ENCODE measurements around the gene PRKCZ.

Gene PRKCZ

GRCh38 chr1:2061065-2061778 lies 11.0 kb downstream of the PRKCZ start:
- FAIRE-seq (no peak), DNase-seq (ENCODE audit: low spot score) (no peak)

GRCh38 chr1:2065699-2066098 lies 15.5 kb downstream of the PRKCZ start:
- no peak for FAIRE-seq
- DNase-seq (ENCODE audit: low spot score) = no peak

DNA sequence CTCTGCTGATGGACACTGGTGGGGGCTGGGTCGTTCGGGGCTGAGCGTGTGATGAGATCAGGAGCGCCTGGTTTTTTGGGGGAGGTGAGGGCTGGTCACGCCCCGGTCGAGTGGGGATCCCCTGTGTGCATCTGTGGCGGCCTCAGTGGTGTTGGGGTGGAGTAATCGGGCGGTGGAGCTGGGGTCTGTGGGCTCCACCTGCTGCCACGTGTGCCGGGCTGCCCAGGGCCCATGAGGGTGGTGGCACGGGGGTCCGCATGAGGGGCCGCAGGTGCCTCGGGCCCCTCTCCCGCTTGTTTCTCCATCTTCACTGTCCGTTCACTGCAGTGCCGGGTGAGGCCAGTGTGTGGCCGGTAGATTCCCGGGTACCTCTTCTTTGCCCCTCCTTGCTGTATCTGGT lies 17.2 kb downstream of the PRKCZ start:
- FAIRE-seq (no peak), DNase-seq (ENCODE audit: low spot score) (no peak)

- DNase-seq (ENCODE audit: low spot score) (no peak), FAIRE-seq (no peak)
These were observed 17.8 kb downstream of the PRKCZ start for GRCh38 chr1:2067981-2068380.

DNA sequence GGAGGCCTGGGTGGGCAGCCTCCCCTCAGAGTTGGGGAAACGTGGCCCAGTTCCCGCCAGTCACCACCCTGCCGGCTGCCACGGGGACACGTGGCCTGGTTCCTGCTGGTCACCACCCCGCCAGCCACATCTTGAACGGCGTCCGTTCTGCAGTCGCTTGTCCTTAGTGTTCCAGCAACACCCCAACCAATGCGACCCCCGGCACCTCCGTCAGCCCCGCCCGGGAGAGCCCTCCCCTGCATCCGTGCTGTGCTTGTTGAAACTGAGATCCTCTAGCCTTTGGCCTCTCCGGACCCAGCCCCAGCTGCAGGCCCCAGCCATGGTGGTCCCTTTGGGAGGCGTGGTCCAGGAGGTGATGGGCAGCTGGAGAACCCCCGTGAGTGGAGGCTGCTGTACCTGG lies 18.7 kb downstream of the PRKCZ start:
- no peak for FAIRE-seq
- DNase-seq (ENCODE audit: low spot score) = no peak

GRCh38 chr1:2070016-2070415 lies 19.8 kb downstream of the PRKCZ start:
- FAIRE-seq (no peak), DNase-seq (ENCODE audit: low spot score) (no peak)

- FAIRE-seq = no peak
These were observed 20.8 kb downstream of the PRKCZ start for GRCh38 chr1:2070800-2071530.

GRCh38 chr1:2072109-2072806 lies 22.0 kb downstream of the PRKCZ start:
- DNase-seq (ENCODE audit: low spot score) = no peak
- no peak for FAIRE-seq

More at GRCh38 chr1:2070800-2071530, 20.8 kb downstream of the PRKCZ start:
- no peak for DNase-seq (ENCODE audit: low spot score)

- FAIRE-seq (no peak), DNase-seq (ENCODE audit: low spot score) (no peak)
These were observed 22.7 kb downstream of the PRKCZ start for GRCh38 chr1:2072891-2073290.

GRCh38 chr1:2073382-2074230 lies 23.4 kb downstream of the PRKCZ start:
- DNase-seq (ENCODE audit: low spot score) (no peak), FAIRE-seq (no peak)

DNA sequence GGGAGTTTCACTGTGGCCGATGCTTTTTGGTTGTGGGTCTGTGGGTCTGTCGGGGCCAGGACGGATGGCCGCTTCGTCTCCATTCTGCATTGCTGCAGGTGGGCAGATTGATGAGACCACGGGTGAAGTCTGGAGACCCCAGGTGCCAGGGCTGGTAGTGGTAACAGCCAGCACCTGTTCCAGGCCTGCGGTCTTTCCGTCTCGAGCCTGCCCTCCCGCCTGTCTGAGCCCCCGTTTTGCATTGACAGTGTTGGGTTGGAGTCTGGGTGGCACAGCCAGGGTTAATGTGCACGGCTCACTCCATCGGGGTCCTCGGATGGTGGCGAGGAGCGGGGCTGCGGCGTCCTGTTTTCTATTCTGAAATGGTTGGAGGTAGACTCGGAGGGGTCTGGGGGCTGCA lies 24.2 kb downstream of the PRKCZ start:
- no peak for DNase-seq (ENCODE audit: low spot score)
- no peak for FAIRE-seq

- FAIRE-seq (no peak), DNase-seq (ENCODE audit: low spot score) (no peak)
These were observed 24.9 kb downstream of the PRKCZ start for GRCh38 chr1:2074944-2075740.

- no peak for DNase-seq (ENCODE audit: low spot score)
- no peak for FAIRE-seq
These were observed 26.6 kb downstream of the PRKCZ start for GRCh38 chr1:2076826-2077225.

DNA sequence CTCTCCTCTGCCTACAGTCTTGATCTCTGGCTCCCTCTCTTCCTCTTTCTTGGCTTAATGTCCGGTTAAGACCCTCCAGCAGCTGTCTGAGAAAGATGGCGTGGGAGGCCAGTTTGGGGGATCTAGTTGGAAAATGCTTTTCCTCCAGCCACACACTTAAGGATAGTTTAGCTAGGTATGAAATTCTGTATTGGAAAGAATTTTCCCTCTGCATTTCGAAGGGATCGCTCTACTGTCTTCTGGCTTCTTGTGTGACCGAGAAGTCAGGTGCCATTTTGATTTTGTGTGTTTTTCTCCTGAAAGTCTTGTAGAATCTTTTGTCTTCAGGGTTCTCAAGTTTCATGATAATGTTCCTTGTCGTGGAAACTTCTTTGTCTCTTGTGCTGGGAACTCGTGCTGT lies 28.0 kb downstream of the PRKCZ start:
- FAIRE-seq (no peak), DNase-seq (ENCODE audit: low spot score) (no peak)

DNA sequence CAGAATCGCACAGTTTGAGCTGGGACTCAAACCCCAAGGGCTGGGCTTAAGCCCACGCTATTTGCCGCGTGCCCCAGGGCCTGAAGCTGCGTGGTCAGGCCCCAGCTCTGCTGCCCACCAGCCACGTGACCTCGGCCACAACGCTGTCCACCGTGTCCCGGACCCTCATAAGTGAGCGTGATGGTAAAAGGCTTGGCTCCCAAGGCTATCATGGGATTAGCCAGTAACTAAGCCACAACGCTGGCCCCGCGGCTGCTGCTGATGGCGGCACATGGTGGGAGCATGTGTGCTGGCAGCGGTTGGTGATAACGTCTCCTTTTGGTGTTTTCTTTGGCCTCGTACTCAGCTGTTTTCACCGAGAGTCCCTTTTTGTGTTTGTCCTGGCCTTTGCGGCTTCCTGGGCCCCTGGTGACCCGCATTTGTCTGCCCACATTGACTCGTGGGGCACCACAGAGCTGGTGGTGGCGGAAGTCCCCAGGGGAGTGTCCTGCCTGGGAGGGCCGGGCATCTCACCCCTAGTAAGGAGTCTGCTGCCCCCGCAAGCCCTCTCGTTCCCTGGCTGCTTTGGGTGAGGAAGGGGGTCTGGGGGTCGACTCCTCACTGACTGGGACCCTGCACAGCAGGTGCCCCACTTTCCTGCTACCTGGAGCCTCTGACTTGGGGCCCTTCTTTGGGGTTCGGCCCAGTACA lies 29.3 kb downstream of the PRKCZ start:
- DNase-seq (ENCODE audit: low spot score) = no peak
- FAIRE-seq = no peak

DNA sequence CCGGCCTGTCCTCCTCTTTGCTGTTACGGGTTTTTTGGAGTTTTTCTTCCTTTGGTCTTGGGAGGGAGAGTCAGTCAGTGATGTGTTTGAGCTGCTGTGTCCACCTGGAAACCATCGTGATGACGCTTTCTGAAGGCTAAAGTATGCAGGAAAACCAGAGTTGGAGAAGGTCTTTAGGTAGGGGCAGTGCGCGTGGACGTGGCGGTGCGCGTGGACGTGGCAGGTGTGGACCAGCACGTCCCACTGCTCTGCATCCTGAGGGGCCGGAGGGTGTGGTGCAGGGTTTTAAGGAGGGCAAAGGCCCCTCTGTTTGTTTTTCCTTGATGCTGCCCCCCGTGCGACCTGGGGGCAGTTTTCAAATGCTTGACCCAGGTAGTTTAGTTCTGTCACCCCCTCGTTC lies 29.9 kb downstream of the PRKCZ start:
- no peak for FAIRE-seq
- DNase-seq (ENCODE audit: low spot score) = no peak

- DNase-seq (ENCODE audit: low spot score) (no peak), FAIRE-seq (no peak)
These were observed 30.7 kb downstream of the PRKCZ start for GRCh38 chr1:2080884-2081283.

DNA sequence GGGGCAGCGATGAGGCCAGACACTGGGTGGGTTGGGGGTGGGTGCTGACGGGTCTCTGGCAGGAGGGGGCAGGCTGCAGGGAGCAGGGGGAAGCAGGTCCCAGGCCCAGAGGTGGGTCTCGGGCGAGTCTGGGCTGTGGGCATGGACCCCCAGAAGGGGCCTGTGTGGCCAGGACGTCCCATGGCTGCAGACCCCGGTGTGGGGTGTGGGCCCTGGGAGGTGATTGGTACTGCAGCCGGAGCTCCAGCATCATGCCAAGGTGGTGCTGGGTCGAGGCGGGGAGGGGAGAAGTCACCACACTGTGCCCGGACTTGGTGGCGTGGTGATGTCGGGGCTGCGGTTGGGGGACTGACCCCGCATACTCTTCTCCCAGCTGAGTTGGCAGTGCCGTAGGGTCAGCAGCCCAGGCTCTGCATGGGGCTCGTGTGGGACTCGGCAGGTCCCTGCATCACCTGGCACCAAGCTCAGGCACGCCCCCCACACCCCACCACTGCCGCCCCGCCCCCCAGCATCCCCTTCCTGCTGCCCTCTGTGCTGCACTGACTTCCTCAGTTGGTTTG lies 31.2 kb downstream of the PRKCZ start:
- FAIRE-seq (no peak), DNase-seq (ENCODE audit: low spot score) (no peak)

DNA sequence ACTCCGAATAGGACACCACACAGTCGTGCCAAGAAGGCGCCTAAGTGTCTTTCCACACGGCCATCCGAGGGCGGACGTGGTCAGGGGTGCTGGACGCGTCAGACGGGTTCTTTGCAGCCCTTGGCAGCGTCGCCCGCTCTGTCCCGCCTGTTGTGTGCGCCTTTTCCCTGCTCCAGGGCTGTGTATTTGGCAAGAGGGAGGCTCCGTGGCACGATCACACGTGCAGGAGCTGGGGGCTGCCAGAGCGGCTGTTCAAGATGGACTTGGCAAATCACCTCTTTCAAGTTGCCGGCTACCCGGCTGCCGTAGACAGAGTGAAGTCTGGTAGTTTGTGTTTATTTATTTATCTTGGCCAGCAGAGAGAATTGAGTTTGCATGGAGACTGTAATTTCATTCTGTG lies 31.9 kb downstream of the PRKCZ start:
- FAIRE-seq (no peak), DNase-seq (ENCODE audit: low spot score) (no peak)

DNA sequence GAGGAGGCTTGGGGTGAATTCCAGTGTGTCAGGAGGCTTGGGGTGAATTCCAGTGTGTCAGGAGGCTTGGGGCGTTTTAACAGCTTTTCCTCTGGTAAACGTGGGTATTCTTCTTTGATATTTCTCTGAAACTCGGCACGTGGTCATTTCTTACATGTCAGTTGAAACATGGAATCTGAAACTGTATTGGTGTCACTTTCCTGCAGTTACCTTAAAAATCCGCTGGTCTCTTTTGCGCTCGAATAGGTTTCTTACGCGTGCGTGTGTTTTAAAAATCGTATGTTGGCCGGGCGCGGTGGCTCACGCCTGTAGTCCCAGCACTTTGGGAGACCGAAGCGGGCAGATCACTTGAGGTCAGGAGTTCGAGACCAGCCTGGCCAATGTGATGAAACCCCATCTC lies 33.5 kb downstream of the PRKCZ start:
- no peak for FAIRE-seq
- DNase-seq (ENCODE audit: low spot score) = no peak

All from urothelium cell line (cell line).